Skeletal muscle cell (primary cell): ENCODE measurements around the gene KCNMB4.
"Not testable (repeated sequence)": the region's sequence is repeated elsewhere in the genome, so short reads cannot be mapped to it uniquely, and the experiment has no call there.

Source experiments
- DNase-seq: peaks from one replicate; pipeline ENCODE4 v3.0.0-alpha.2; 2010; ENCODE audit warnings: low read depth
- H3K4me3 ChIP-seq: 2 replicates; pipeline ENCODE4 v1.5.1; 2011; ENCODE audit warnings: low read depth, mild to moderate bottlenecking, control low read depth, low read length, moderate library complexity

Gene KCNMB4

DNA sequence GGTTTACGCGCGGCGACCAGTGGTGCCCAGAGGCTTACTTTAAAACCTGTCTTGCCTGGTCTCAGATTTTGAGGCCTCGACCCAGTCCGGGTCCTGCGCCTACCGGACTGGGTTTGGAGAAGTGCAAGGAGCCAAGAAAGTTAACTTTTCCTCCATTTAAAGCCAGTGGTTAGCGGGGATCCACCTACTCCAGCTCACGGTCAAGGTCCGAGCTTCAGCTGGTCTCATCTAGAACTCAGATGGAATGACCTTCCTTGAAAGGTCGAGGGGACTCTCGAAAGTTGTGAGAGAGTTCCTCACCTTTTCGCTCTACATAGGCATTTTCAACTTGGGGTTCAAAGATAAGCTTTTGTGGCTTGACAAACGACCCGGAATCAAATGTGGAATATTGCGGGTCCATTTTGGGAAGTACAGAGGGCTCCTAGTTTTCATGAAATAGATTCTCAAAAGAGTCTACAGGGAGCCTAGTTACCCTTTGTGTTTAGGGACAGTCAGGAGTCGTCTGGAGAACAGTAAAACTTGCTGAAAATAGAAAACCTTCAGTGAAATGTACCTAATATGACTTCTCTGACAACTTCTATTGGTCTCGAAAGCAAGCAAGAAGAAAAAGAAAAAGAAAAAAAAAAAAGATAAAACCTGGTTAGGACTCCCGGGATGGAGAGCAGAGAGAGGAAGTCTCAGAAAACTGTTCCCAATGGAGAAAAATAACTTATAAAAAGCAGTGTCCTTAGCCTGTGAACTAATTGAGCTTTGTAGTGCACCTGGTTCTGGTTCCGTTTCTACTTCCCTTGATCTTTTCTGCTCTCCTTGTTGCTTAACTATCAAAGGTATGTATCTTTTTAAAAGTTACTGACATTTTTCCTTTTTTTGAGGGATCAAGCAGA lies 1.4 kb downstream of the KCNMB4 start:
- H3K4me3 ChIP-seq: peak overlapping the region; percentile 83
- no peak for DNase-seq

- DNase-seq: no peak
- no peak overlapping the region for H3K4me3 ChIP-seq
Measured at GRCh38 chr12:70372881-70373280, 6.8 kb downstream of the KCNMB4 start.

DNA sequence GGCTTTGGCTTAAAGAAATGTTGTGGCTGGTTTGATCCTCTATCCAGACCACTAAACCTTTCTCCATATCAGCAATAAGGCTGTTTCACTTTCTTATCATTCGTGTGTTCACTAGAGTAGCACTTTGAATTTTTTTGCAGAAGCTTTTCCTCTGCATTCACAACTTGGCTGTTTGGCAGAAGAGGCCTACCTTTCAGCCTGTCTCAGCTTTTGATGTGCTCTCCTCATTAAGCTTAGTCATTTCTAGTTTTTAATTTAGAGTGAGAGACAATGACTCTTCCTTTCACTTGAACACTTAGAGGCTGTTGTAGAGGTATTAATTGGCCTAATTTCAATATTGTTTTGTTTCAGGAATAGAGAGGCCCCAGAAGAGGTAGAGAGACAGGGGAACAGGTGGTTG lies 13.8 kb downstream of the KCNMB4 start:
- no peak for DNase-seq
- H3K4me3 ChIP-seq: no peak overlapping the region

- no peak for DNase-seq
- H3K4me3 ChIP-seq: no peak overlapping the region
Measured at GRCh38 chr12:70383484-70383883, 17.4 kb downstream of the KCNMB4 start.

DNA sequence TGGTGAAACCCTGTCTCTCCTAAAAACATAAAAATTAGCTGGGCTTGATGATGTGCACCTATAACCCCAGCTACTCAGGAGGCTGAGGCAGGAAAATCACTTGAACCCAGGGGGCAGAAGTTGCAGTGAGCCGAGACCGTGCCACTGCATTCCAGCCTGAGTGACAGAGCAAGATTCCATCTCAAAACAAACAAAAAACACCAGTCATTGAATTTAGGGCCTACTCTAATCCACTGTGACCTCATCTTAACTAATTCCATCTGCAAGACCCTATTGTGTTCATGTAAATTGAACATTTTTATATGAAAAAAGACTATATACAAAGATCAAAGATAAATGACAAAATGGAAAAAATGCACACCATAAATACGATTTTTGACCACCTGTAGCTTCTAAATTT lies 17.8 kb downstream of the KCNMB4 start:
- no peak overlapping the region for H3K4me3 ChIP-seq
- no peak for DNase-seq

DNA sequence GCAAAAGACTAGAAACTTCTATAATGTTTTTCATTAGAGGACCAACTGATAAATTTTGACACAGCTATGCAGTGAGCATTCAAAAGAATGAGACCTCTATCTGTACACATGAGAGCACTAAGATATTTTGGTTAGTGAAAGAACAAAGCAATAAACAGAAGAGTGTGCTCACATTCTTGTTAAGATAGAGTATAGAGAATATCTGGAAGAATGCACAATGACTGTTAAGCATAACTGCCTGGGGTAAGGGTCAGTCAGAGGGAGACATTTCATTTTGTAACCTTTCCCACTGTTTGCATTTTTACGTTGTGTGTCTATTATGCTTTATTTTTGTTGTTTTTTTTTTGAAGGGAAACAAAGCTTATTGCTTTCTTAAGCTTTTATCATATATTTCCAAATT lies 20.7 kb downstream of the KCNMB4 start:
- no peak overlapping the region for H3K4me3 ChIP-seq
- DNase-seq: no peak

GRCh38 chr12:70389678-70390077 lies 23.6 kb downstream of the KCNMB4 start:
- H3K4me3 ChIP-seq: no peak overlapping the region
- no peak for DNase-seq

- not testable (repeated sequence) for DNase-seq
Measured at GRCh38 chr12:70392631-70393030, 26.5 kb downstream of the KCNMB4 start.

DNA sequence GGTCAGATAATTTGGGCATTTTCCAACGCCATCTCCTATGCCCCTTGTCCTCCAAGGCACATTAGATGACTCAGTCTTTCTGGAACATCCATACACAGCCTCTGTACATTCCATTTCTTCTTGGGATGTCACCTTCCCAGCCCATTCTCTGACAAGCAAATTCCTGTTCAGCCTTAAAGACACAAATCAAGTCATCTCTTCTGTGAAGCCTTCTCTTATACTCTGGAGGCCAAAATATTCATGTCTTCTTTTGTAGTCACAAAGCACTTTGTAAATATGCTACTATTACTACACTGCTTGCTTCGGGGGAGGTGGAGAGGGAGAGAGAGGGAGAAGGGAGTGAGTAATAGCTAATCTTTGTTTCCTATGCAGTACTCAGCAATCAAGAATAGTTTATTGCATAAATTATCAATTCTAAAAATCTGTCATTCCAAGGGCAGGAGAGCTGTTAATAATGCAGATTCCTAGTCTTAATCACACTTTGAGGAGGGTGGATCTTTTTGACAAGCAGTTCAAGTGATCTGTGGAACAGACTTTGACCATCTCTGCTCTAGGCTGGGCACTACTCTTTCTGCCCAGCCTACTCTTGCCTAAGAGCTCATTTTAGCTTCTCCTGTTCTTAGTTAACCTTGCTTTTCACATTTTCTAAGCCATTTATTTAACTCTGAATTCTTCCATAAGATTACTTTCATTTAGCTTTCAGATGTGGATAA lies 27.9 kb downstream of the KCNMB4 start:
- DNase-seq: peak; percentile 84
- no peak overlapping the region for H3K4me3 ChIP-seq

More at GRCh38 chr12:70392631-70393030, 26.5 kb downstream of the KCNMB4 start:
- H3K4me3 ChIP-seq: not testable (repeated sequence)

GRCh38 chr12:70398002-70398401 lies 31.9 kb downstream of the KCNMB4 start:
- no peak for DNase-seq
- no peak overlapping the region for H3K4me3 ChIP-seq

DNA sequence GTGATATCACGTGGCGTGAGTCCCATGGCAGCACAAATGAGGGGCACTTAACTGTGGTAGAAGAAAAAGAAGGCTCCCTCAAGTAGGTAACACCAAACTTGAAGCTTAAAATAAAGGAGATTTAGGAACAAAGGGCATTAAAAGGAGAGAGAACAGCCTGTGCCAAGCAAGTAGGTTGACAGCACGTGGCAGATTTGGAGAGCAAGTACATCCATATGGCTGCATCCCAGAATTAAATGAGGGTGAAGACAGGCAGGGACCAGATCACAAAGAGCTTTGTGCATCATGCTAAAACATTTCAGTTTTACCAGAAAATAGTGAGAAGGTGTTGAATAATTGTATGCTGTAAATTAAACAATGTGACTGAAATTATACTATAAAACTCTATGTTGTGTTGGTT lies 32.8 kb downstream of the KCNMB4 start:
- DNase-seq: no peak
- H3K4me3 ChIP-seq: no peak overlapping the region

DNA sequence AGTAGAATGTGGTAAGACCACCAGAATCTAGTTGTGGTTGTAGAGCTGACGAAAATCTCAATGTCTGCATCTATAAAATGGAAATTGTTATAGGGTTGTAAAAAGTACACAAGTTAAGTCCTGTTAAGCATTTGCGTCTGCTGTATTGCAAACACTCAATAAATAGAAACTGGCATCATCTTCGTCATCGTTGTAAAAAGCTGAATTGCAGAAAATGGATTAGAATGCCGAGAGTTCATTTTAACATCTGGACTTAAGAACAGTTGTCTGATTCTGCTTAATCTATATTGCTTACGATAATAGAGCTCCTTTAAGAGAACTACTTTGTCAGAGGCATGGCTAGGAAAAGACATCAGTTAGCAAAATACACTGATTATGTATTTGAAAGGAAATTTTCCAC lies 33.2 kb downstream of the KCNMB4 start:
- H3K4me3 ChIP-seq: no peak overlapping the region
- DNase-seq: no peak

- H3K4me3 ChIP-seq: no peak overlapping the region
- DNase-seq: no peak
Measured at GRCh38 chr12:70400124-70400523, 34.0 kb downstream of the KCNMB4 start.

DNA sequence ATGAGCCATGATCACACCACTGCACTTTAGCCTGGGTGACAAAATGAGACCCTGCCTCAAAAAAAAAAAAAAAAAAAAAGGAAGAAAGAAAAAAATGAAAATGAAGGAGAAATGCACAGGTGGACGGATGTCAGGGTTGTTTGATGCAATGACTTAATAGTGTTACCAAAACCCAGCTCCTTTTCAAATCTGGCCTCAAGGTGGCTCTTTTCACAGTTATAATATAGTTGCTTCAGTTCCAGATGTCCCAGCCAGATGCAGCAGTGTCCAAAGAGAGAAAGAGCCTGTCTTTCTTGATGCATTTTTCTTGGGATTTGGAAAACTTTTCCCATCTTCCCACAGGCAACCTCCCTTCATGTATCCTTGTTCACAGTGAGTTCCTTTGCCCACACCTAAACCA lies 36.5 kb downstream of the KCNMB4 start:
- no peak for DNase-seq
- H3K4me3 ChIP-seq: no peak overlapping the region

DNA sequence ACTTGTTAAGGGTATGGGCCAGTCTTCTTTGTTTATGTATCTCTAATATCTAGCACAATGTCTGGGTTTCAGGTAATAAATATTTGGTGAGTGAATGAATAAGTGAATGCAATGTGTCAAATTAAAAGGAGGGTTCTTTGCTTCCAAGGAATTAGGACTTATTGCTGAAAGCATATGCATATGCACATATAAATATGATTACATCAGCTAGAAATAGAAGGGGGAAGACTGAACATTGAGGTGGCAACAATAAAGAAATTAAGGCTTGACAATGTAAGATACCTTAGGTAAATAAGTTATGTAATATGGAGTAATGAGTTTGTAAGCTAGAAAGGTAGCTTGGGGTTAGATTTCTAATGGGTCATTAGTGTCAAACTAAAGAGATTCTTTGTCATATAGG lies 37.7 kb downstream of the KCNMB4 start:
- no peak overlapping the region for H3K4me3 ChIP-seq
- DNase-seq: no peak

DNA sequence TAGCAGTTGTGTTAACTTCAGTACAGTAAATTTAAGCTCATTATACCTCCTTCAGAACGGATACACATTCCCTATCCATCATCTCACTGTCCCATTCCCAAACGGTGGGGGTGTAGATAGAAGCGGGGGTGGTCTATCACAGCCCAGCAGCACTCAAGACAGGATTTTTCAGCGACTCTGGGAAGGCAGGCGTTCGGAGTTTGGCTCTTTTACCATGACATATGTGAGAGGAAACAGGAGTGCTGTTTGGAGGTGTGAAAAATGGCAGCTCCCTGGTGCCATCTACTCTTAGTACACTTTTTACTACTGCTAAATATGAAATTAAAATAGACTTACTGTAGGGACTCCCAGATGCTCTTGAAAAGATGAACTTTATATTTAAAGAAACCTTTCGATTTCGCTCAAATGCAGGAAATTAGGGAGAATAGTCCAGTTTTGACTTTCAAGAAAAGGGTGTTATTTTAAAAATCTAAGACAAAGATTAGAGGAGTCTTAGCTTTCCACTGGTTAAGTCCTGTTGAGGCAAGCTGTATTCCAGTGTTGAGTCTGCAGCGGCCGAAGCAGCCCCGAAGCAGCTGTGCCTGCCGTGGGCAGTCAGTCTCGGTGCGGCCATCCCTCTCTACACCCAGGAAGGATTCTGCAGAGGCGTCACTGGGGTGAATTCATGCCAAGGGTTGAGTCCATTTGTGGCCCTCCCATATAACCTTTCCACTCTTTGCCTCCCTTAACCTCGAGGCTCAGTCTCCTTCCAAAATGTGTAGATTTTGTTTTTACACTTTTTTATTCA lies 42.1 kb downstream of the KCNMB4 start:
- no peak overlapping the region for H3K4me3 ChIP-seq
- DNase-seq: no peak

- DNase-seq: no peak
- no peak overlapping the region for H3K4me3 ChIP-seq
Measured at GRCh38 chr12:70415987-70416386, 49.9 kb downstream of the KCNMB4 start.

DNA sequence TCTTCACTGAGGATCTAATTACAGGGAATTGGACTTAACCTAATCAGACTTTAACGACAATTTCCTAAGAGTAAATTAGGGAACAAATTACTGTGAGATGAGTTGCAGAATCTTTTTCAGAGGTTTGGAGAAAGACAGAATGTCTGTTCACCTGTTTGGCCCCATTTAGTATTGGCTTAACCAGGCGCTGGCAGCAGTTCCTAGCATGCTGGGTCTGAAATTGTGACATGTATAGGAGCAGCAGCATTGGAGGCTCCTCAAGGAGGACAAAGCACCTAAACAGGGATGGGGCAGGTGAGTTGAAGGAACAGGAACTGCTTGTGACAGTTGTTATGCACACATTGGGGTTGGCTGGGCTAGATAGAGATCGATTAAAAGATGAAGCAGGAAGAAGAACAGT lies 51.0 kb downstream of the KCNMB4 start:
- no peak for DNase-seq
- H3K4me3 ChIP-seq: no peak overlapping the region

DNA sequence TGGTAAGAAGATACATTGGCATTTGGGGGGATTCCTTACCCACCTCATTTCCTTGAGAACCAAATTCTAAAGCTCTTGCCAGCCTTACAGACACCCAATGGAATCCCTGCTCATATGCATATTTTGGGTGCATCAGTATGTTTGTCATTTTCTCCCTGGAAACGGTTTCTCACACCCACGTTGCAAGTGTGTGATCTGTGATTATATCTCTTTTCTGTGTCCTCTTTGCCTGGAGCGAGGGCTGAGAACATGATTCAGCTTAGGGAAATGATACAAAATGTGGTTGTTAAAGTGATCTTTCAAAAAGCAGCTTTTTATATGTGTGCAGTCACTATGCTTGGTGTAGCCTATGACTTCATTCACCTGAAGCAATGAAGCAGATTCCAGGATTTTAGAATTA lies 52.0 kb downstream of the KCNMB4 start:
- no peak overlapping the region for H3K4me3 ChIP-seq
- no peak for DNase-seq

GRCh38 chr12:70422631-70423030 lies 56.5 kb downstream of the KCNMB4 start:
- no peak overlapping the region for H3K4me3 ChIP-seq
- no peak for DNase-seq
